Mucosa of rectum (tissue), 2 donors: ENCODE measurements around the gene LHFPL4.
"Not testable (repeated sequence)": the region's sequence is repeated elsewhere in the genome, so short reads cannot be mapped to it uniquely, and the experiment has no call there.

Experiments
- H3K27ac ChIP-seq, 2 donors: one replicate each; pipeline ENCODE4 v1.7.0; 2013; ENCODE audit warnings: inconsistent platforms in 2 of 2, low read depth in 2 of 2, low read length in 2 of 2
- H3K27me3 ChIP-seq, 2 donors: one replicate each; pipeline ENCODE4 v1.7.0; 2013; ENCODE audit warnings: low read length in 2 of 2; ENCODE audit not compliant: control insufficient read depth in 2 of 2, insufficient read depth in 2 of 2
- H3K36me3 ChIP-seq, 2 donors: one replicate each; pipeline ENCODE4 v1.7.0; 2013; ENCODE audit warnings: low read length in 2 of 2; ENCODE audit not compliant: control insufficient read depth in 2 of 2, insufficient read depth in 2 of 2
- H3K4me1 ChIP-seq, 2 donors: one replicate each; pipeline ENCODE4 v1.7.0; 2013; ENCODE audit warnings: low read length in 2 of 2, mild to moderate bottlenecking in 1 of 2; ENCODE audit not compliant: control insufficient read depth in 2 of 2, insufficient read depth in 2 of 2
- H3K4me3 ChIP-seq, 2 donors: one replicate each; pipeline ENCODE4 v1.7.0; 2013; ENCODE audit warnings: low read length in 2 of 2
- H3K9ac ChIP-seq, 2 donors: one replicate each; pipeline ENCODE4 v1.7.0; 2013; ENCODE audit warnings: low read length in 2 of 2, low read depth in 1 of 2, mild to moderate bottlenecking in 1 of 2
- H3K9me3 ChIP-seq, 2 donors: one replicate each; pipeline ENCODE4 v1.7.0; 2013; ENCODE audit warnings: low read length in 2 of 2; ENCODE audit not compliant: control insufficient read depth in 2 of 2
- donor health status: healthy.
- donor health status: Normal muscosa, but diverticular disease.

Gene LHFPL4

GRCh38 chr3:9503283-9503682 lies 50.3 kb downstream of the LHFPL4 start:
- no peak overlapping the region for H3K27ac ChIP-seq
- H3K4me3 ChIP-seq: no peak overlapping the region
- no peak overlapping the region for H3K9ac ChIP-seq
- H3K27me3 ChIP-seq: peaks cover 13 to 27% of the 10 kb centered on the region in 2 donors
- no peaks in the 10 kb centered on the region for H3K9me3 ChIP-seq
- no peaks in the 10 kb centered on the region for H3K36me3 ChIP-seq
- no peaks in the 10 kb centered on the region for H3K4me1 ChIP-seq

DNA sequence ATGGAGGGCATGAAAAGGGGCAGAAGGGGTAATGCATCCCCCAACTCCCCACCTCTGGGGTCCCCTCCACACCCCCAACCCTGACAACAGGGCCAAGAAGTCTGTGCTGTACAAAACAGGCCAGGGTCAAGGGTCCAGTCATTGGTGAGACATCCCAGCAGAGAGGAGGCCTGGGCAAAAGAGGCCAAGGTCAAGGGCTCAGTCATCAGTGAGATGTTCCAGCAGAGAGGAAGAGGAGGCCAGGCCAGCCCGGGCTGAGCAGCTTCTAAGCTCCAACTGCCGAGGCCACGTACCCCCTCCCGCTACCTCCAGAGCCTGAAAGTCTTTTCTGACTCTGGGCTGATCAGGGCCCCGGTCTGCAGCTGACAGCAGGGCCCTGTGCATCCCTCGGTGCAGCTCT lies 52.4 kb downstream of the LHFPL4 start:
- H3K9me3 ChIP-seq: no peaks in the 10 kb centered on the region
- H3K9ac ChIP-seq: no peak overlapping the region
- H3K27ac ChIP-seq: no peak overlapping the region
- H3K36me3 ChIP-seq: no peaks in the 10 kb centered on the region
- no peak overlapping the region for H3K4me3 ChIP-seq
- H3K4me1 ChIP-seq: no peaks in the 10 kb centered on the region
- H3K27me3 ChIP-seq: peaks cover 13 to 19% of the 10 kb centered on the region in 2 donors

DNA sequence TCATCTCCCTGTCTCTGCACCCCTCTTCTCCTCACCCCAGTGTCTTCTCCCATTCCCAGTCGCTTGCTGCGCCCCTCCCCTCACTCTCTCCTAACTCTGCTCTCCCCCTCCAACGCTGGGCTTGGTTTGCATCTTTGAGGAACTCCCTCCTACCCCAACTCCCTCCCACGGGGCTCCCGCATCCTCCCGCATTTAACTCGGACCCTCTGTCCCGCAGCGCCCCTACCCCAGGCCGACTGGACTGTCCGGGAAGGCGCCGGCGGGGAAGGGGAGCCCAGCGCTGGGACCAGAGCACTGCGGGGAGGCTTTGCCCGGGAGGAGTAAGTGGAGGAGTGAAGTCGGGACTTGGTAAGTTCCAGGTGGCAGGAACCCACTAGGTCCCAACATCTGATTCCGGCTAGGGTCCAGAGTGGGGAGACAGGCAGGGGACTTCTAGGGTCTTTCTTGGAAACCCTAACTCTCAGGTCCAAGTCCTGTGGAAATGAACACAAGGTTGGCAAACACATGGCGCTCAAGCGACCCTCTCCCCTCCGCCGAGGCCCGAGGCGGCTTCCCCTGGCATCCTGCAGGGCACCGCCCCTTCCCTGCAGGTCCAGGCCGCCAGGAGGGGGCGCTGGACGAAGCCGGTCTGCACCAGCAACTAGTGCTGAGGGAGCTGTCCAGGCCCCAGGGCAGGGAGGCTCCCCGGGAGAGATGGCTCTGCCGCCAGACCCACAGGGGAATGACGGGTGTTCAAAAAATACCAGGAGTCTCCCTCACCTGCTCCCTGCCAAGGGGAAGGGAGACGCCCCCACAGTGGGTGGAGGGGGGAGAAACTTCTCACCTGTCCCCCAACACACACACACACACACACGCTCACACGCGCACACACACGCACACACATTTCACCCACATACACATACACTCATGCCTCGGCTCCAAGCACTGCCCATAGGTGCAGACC lies 53.2 kb downstream of the LHFPL4 start:
- Histone ChIP-seq H3K9ac (no peak overlapping the region), H3K4me3 (no peak overlapping the region), H3K27me3 (peaks cover 13 to 19% of the 10 kb centered on the region in 2 donors)

GRCh38 chr3:9499455-9500107 lies 54.0 kb downstream of the LHFPL4 start:
- no peak overlapping the region for H3K27ac ChIP-seq
- H3K9ac ChIP-seq: no peak overlapping the region
- H3K4me1 ChIP-seq: no peaks in the 10 kb centered on the region
- H3K4me3 ChIP-seq: no peak overlapping the region
- peaks cover 13 to 19% of the 10 kb centered on the region in 2 donors for H3K27me3 ChIP-seq
- H3K9me3 ChIP-seq: no peaks in the 10 kb centered on the region
- no peaks in the 10 kb centered on the region for H3K36me3 ChIP-seq

More for the DNA sequence above, 53.2 kb downstream of the LHFPL4 start:
- Histone ChIP-seq H3K36me3 (no peaks in the 10 kb centered on the region), H3K27ac (no peak overlapping the region), H3K4me1 (no peaks in the 10 kb centered on the region), H3K9me3 (no peaks in the 10 kb centered on the region)

DNA sequence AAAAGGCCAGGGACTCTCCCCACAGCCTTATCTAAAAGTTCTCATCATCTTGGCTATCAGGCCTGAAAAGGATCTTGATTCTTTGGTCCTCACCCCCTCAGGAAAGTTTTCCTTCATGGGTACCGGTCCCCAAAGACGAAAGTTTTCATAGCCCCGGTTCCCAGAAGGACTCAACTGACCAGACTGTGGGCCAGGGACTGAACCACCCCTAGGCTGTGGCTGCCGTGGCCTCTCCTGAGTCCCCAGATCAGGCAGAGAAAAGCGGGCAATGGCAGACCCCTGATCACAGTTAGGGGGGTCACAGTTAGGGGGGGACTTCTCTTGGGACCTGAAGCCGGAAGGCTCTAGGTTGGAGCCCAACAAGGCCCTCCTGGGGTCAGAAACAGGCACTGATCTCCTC lies 54.8 kb downstream of the LHFPL4 start:
- H3K27ac ChIP-seq: no peak overlapping the region
- H3K9me3 ChIP-seq: no peaks in the 10 kb centered on the region
- no peaks in the 10 kb centered on the region for H3K4me1 ChIP-seq
- peaks cover 13 to 19% of the 10 kb centered on the region in 2 donors for H3K27me3 ChIP-seq
- no peak overlapping the region for H3K4me3 ChIP-seq
- no peaks in the 10 kb centered on the region for H3K36me3 ChIP-seq
- H3K9ac ChIP-seq: no peak overlapping the region

DNA sequence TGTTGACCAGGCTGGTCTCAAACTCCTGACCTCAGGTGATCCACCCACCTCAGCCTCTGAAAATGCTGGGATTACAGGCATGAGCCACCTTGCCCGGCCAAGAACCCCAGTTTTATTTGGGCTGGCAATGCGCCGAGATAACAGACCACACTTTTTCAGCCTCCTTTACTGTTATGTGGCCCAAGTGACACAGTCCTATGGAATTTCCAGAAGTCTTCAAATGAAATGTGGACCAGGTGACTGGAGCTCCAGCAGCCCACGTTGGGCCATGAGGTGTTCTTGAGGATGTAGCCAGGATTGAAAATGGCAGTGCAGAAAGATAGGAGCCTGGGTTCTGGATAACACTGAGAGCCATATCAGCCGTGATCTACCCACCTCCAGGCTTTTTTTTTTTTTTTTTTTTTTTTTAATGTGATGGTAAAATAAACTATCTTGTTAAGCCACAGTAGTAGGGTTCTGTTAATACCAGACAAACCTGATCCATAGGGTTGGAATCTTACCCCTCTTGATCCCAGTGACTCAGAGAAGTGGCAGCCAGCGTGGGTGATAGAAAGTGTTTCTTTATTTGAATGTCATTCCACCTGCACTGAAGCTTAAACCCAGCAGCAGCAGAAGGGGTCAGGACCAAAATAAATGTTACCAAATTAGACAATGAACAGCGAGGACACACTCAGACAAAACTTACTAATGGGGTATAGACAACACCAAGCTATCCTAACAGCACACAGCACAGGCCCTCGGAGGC lies 55.6 kb downstream of the LHFPL4 start:
- H3K27me3 ChIP-seq: peaks cover 13 to 19% of the 10 kb centered on the region in 2 donors
- H3K4me1 ChIP-seq: no peaks in the 10 kb centered on the region
- no peak overlapping the region for H3K4me3 ChIP-seq
- no peaks in the 10 kb centered on the region for H3K36me3 ChIP-seq
- no peak overlapping the region for H3K9ac ChIP-seq
- H3K27ac ChIP-seq: no peak overlapping the region
- no peaks in the 10 kb centered on the region for H3K9me3 ChIP-seq

GRCh38 chr3:9496893-9497292 lies 56.7 kb downstream of the LHFPL4 start:
- Histone ChIP-seq H3K36me3 (no peaks in the 10 kb centered on the region), H3K4me3 (no peak overlapping the region), H3K4me1 (no peaks in the 10 kb centered on the region), H3K27me3 (peaks cover 13 to 19% of the 10 kb centered on the region in 2 donors), H3K27ac (no peak overlapping the region), H3K9ac (no peak overlapping the region), H3K9me3 (no peaks in the 10 kb centered on the region)

DNA sequence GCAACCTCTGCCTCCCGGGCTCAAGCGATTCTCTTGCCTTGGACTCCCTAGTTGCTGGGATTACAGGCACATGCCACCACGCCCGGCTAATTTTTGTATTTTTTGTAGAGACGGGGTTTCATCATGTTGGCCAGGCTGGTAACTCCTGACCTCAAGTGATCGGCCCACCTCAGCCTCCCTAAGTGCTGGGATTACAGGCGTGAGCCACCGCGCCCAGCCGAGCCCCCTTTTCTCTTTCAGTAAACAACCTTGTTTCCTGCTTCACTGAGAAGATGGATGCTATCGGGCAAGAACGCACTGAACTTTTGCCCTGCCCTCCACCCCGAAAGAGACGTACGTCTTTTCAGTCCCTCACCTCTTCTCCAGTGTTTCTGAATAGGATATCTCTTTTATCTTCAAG lies 59.6 kb downstream of the LHFPL4 start:
- H3K9ac ChIP-seq, H3K9me3 ChIP-seq, H3K4me3 ChIP-seq, H3K4me1 ChIP-seq, H3K27ac ChIP-seq, H3K36me3 ChIP-seq, H3K27me3 ChIP-seq: not testable (repeated sequence)

DNA sequence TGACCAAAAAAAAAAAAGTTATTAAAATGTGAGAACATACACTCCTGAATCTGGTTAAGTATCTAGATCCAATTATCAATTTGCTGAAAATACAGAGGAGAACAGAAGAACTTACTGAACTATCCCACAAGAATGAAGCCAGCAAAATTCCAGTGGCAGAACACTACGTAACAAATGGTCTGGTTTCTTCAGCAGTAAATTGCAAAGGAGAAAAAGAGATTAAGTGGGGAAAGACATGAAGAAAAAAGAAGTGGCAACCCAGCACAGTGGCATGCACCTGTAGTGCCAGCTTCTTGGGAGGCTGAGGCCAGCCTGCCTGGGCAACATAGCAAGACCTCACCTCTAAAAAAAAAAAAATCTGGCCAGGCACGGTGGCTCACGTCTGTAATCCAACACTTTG lies 62.1 kb downstream of the LHFPL4 start:
- Histone ChIP-seq H3K36me3 (peaks cover 0 to 3% of the 10 kb centered on the region in 2 donors), H3K9me3 (no peaks in the 10 kb centered on the region), H3K4me1 (no peaks in the 10 kb centered on the region), H3K27me3 (no peaks in the 10 kb centered on the region), H3K9ac (no peak overlapping the region), H3K27ac (no peak overlapping the region), H3K4me3 (no peak overlapping the region)

GRCh38 chr3:9485248-9485647 lies 68.4 kb downstream of the LHFPL4 start:
- Histone ChIP-seq H3K36me3 (peaks cover 9 to 22% of the 10 kb centered on the region in 2 donors), H3K27ac (no peak overlapping the region), H3K4me3 (no peak overlapping the region), H3K4me1 (no peaks in the 10 kb centered on the region), H3K27me3 (no peaks in the 10 kb centered on the region), H3K9ac (no peak overlapping the region), H3K9me3 (no peaks in the 10 kb centered on the region)
